Lower leg skin (tissue), 3 donors: ENCODE measurements around the gene ARHGAP8.

Experiments used
- POLR2A ChIP-seq, 2 donors: fragments of 450-650 bp; IDR thresholded peaks; one replicate each; pipeline ENCODE4 v1.6.1; 2016 to 2017; ENCODE audit warnings: antibody characterized with exemption in 2 of 2, mild to moderate bottlenecking in 1 of 2, moderate library complexity in 1 of 2
- TF ChIP-seq, protein P1 (sequence below), 3 donors: fragments of 450-650 bp; IDR thresholded peaks; one replicate each; pipeline ENCODE4 v1.5.1; 2016; ENCODE audit warnings: antibody characterized with exemption in 3 of 3, mild to moderate bottlenecking in 3 of 3, moderate library complexity in 2 of 3

DNA sequence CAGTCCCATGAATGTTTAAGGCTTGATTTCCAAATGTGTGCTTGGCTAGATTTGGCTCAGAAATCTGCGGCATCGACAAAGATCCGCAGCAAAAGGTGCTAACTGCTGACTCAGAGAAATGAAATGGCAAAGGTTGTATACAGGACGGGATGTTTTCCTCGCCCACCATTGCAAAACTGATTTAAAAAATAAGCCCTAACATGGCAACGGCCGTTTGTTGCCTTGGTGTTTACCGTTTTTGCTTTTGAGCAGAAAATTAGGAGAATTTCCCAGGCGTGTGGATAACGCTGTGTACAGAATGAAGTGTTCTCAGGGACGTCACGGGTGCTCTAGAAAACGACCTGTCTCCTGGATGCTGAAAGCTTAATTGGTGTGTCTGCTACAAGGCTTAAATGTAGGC is 70.2 kb downstream of the ARHGAP8 start:
- TF ChIP-seq, protein P1, sequence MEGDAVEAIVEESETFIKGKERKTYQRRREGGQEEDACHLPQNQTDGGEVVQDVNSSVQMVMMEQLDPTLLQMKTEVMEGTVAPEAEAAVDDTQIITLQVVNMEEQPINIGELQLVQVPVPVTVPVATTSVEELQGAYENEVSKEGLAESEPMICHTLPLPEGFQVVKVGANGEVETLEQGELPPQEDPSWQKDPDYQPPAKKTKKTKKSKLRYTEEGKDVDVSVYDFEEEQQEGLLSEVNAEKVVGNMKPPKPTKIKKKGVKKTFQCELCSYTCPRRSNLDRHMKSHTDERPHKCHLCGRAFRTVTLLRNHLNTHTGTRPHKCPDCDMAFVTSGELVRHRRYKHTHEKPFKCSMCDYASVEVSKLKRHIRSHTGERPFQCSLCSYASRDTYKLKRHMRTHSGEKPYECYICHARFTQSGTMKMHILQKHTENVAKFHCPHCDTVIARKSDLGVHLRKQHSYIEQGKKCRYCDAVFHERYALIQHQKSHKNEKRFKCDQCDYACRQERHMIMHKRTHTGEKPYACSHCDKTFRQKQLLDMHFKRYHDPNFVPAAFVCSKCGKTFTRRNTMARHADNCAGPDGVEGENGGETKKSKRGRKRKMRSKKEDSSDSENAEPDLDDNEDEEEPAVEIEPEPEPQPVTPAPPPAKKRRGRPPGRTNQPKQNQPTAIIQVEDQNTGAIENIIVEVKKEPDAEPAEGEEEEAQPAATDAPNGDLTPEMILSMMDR (IDR thresholded peaks at IDR 0.05), result no peak
- no peak for TF ChIP-seq POLR2A (IDR thresholded peaks at IDR 0.05)
